PC-9 (cell line): ENCODE results near the gene TMEM18. TPM values are rescaled to one million over a fixed set of nuclear protein-coding genes. Genes with fewer than 3 reads are reported as not detected.

Source experiments
- BruUV-seq: library from RNA; stranded (reverse); fragments of 400-500 nt; replicated peaks from 2 replicates; lab custom pipeline; 2021; lab: Mats Ljungman, UMichigan
- CTCF ChIA-PET: fragments of 300-600 bp; sonication (Branson Sonifier 250); formaldehyde crosslinking; loops from one replicate; lab custom pipeline; 2022; ENCODE audit warnings: antibody characterized with exemption; lab: Charles Lee
- POLR2A ChIA-PET: fragments of 300-600 bp; sonication (Branson Sonifier 250); formaldehyde crosslinking; loops from one replicate; lab custom pipeline; 2022; ENCODE audit warnings: antibody characterized with exemption; ENCODE audit not compliant: unreplicated experiment; lab: Charles Lee
- DNase-seq, 2 experiments: peaks; one replicate each; pipeline versions ENCODE4 v3.0.0 to v3.0.0-alpha.2; 2015 to 2022; ENCODE audit warnings: mixed read lengths in 1 of 2
- H2AFZ ChIP-seq: fragments of 200-600 bp; sonication (generic); 2 replicates; pipeline ENCODE4 v1.8.1; 2017; ENCODE audit warnings: antibody characterized with exemption
- H3F3A ChIP-seq: fragments of 200-600 bp; sonication (generic); 2 replicates; pipeline ENCODE4 v1.8.1; 2017; ENCODE audit warnings: antibody characterized with exemption, mild to moderate bottlenecking, low read depth; ENCODE audit not compliant: insufficient read depth
- H3K27ac ChIP-seq: fragments of 200-600 bp; sonication (generic); 2 replicates; pipeline ENCODE4 v1.6.1; 2016; ENCODE audit warnings: mixed run types
- H3K27me3 ChIP-seq: fragments of 200-600 bp; sonication (generic); 2 replicates; pipeline ENCODE4 v1.6.1; 2016; ENCODE audit warnings: low read depth, mixed run types; ENCODE audit not compliant: insufficient read depth
- H3K36me3 ChIP-seq: fragments of 200-600 bp; sonication (generic); 2 replicates; pipeline ENCODE4 v1.6.1; 2016; ENCODE audit warnings: low read depth, mixed run types
- H3K4me1 ChIP-seq: fragments of 200-600 bp; sonication (generic); replicated peaks from 2 replicates; pipeline ENCODE4 v1.6.1; 2016; ENCODE audit warnings: mixed run types; ENCODE audit not compliant: insufficient read depth
- H3K4me2 ChIP-seq: fragments of 200-600 bp; sonication (generic); 2 replicates; pipeline ENCODE4 v1.6.1; 2017; ENCODE audit warnings: mixed run types
- H3K4me3 ChIP-seq: fragments of 200-600 bp; sonication (generic); 2 replicates; pipeline ENCODE4 v1.6.1; 2016; ENCODE audit warnings: mixed run types
- H3K79me2 ChIP-seq: fragments of 200-600 bp; sonication (generic); 2 replicates; pipeline ENCODE4 v1.6.1; 2017; ENCODE audit warnings: low read depth, mixed run types
- H3K9me2 ChIP-seq: fragments of 200-600 bp; sonication (generic); 2 replicates; pipeline ENCODE4 v1.8.1; 2017; ENCODE audit warnings: mild to moderate bottlenecking; ENCODE audit not compliant: insufficient read depth
- H3K9me3 ChIP-seq: fragments of 200-600 bp; sonication (generic); 2 replicates; pipeline ENCODE4 v1.8.1; 2016; ENCODE audit warnings: low read depth; ENCODE audit not compliant: insufficient read depth
- H4K20me1 ChIP-seq: fragments of 200-600 bp; sonication (generic); 2 replicates; pipeline ENCODE4 v1.8.1; 2017; ENCODE audit not compliant: insufficient read depth
- EZH2 ChIP-seq: fragments of 200-600 bp; sonication (generic); IDR thresholded peaks from 2 replicates; pipeline ENCODE4 v1.8.0; 2017; ENCODE audit warnings: antibody characterized with exemption, low read depth
- intact Hi-C: fragments of 100-400 bp; cut with micrococcal nuclease; formaldehyde crosslinking; loops from one replicate; pipeline ENCODE4 v1.10.0; 2022; ENCODE audit not compliant: unreplicated experiment
- total RNA-seq: library from RNA; stranded (reverse); gene quantifications from 2 replicates; pipeline ENCODE4 v1.2.3, GENCODE V29; 2021
- TF ChIP-seq, protein P1 (sequence below): fragments of 200-600 bp; sonication (generic); conservative IDR thresholded peaks from 2 replicates; pipeline ENCODE4 v1.6.1; 2017; ENCODE audit warnings: mixed run types, antibody characterized with exemption, mild to moderate bottlenecking, moderate library complexity

Gene TMEM18
- total RNA-seq, 1 experiment from 2014 or later: 30.5 TPM

- H3K36me3 ChIP-seq: no peaks in the 10 kb centered on the region
- intact Hi-C loops: no loop called here
- no peaks in the 10 kb centered on the region for H3K9me3 ChIP-seq
- H3K9me2 ChIP-seq: no peaks in the 10 kb centered on the region
- H3K79me2 ChIP-seq: no peaks in the 10 kb centered on the region
- no peaks in the 10 kb centered on the region for H3K4me1 ChIP-seq
- no peak overlapping the region for H3K27ac ChIP-seq
- H3K27me3 ChIP-seq: peaks cover 11% of the 10 kb centered on the region
- no peaks in the 10 kb centered on the region for H3F3A ChIP-seq
- no peak for TF ChIP-seq EZH2
- TF ChIP-seq, protein P1, sequence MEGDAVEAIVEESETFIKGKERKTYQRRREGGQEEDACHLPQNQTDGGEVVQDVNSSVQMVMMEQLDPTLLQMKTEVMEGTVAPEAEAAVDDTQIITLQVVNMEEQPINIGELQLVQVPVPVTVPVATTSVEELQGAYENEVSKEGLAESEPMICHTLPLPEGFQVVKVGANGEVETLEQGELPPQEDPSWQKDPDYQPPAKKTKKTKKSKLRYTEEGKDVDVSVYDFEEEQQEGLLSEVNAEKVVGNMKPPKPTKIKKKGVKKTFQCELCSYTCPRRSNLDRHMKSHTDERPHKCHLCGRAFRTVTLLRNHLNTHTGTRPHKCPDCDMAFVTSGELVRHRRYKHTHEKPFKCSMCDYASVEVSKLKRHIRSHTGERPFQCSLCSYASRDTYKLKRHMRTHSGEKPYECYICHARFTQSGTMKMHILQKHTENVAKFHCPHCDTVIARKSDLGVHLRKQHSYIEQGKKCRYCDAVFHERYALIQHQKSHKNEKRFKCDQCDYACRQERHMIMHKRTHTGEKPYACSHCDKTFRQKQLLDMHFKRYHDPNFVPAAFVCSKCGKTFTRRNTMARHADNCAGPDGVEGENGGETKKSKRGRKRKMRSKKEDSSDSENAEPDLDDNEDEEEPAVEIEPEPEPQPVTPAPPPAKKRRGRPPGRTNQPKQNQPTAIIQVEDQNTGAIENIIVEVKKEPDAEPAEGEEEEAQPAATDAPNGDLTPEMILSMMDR: no peak
- no peak for DNase-seq
- H3K4me2 ChIP-seq: no peak overlapping the region
- no TSS peak for BruUV-seq
- H4K20me1 ChIP-seq: no peaks in the 10 kb centered on the region
- POLR2A ChIA-PET: no interaction called here
- H3K4me3 ChIP-seq: no peak overlapping the region
- CTCF ChIA-PET: no interaction called here
- H2AFZ ChIP-seq: no peak overlapping the region
These were observed 22.3 kb downstream of the TMEM18 start for GRCh38 chr2:654896-655295.

DNA sequence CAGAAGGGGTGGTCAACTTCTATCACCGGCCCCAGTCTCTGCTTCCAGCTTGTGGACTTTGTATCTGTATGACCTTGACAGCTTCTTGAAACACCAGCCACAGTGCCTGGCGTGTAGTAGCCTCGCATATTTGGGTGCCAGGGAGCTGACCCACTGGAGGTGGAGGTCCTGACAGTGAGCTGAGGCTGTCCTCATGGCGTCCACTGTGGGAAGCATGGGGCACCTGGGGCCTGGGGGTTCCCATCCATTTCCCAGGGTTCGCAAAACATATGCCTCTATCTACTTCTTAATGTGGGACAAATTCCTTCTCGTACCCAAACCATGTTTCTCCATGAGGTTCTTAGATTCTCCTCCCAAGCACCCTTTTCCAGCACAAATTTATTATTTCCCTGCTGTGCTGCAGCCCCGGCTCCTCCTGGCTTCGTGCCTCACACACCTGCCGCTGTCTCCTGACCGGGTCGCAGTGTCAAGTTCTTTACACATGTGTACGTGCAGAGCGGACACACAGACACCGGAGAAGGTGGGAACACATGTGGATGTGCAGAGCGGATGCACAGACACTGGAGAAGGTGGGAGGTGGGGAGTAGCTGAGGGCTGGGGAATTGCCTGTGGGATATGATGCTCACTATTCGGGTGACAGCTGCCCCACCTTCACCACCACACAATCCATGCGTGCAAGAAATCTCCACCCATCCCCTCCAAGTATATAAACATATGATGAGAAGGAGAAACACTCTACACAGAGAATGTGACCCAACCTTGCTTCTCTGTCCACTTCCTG is 23.4 kb downstream of the TMEM18 start:
- ChIA-PET CTCF (no interaction called here), POLR2A (no interaction called here)
- H3K4me1 ChIP-seq: no peaks in the 10 kb centered on the region
- intact Hi-C loops: no loop called here
- TF ChIP-seq, protein P1: no peak
- no peak for TF ChIP-seq EZH2
- no peaks in the 10 kb centered on the region for H3K9me2 ChIP-seq
- no peaks in the 10 kb centered on the region for H3K9me3 ChIP-seq
- H3K4me3 ChIP-seq: no peak overlapping the region
- no peak overlapping the region for H3K4me2 ChIP-seq
- DNase-seq: no peak
- no peaks in the 10 kb centered on the region for H3F3A ChIP-seq
- no peaks in the 10 kb centered on the region for H4K20me1 ChIP-seq
- H2AFZ ChIP-seq: no peak overlapping the region
- no TSS peak for BruUV-seq
- no peaks in the 10 kb centered on the region for H3K79me2 ChIP-seq
- peaks cover 22% of the 10 kb centered on the region for H3K27me3 ChIP-seq
- H3K36me3 ChIP-seq: no peaks in the 10 kb centered on the region
- H3K27ac ChIP-seq: no peak overlapping the region

DNA sequence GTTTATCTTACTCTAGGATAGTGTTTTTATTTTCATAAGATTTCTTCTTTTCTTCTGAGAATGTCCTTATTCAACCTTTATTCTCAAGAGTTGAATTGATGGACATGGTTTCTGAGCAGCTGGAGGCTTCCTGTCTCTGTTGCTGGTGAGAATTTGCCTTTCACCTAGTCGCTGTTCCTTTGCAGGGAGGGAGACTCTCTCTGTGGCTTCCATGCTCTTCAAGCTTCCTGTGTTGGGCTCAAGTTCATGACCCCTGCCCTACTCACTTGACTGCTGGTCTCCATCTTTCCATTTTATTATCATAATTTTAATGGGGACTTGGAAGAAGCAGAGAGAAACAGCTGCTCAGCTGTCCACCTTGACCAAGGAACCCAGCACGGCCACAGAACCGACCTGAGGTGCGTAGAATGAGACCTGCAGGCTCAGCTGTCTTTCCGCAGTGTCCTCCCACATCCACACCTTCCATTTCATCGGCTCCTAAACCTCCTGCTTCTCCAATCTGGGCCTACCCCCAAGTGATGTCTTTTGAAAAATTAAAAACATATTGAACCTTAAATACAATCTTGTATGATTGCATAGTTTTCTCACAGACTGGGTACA is 24.2 kb downstream of the TMEM18 start:
- ChIA-PET POLR2A (no interaction called here), CTCF (no interaction called here)
- no peaks in the 10 kb centered on the region for H3K79me2 ChIP-seq
- no peaks in the 10 kb centered on the region for H3K4me1 ChIP-seq
- BruUV-seq: no TSS peak
- H3K27me3 ChIP-seq: peaks cover 29% of the 10 kb centered on the region
- H3K9me2 ChIP-seq: no peaks in the 10 kb centered on the region
- H3F3A ChIP-seq: no peaks in the 10 kb centered on the region
- H3K9me3 ChIP-seq: no peaks in the 10 kb centered on the region
- H3K4me2 ChIP-seq: no peak overlapping the region
- H3K4me3 ChIP-seq: no peak overlapping the region
- H3K36me3 ChIP-seq: no peaks in the 10 kb centered on the region
- H4K20me1 ChIP-seq: no peaks in the 10 kb centered on the region
- H3K27ac ChIP-seq: no peak overlapping the region
- DNase-seq: no peak
- no peak for TF ChIP-seq EZH2
- TF ChIP-seq, protein P1: no peak
- H2AFZ ChIP-seq: no peak overlapping the region
- intact Hi-C loops: no loop called here
